K562 (cell line): ENCODE measurements around the gene LRP6. TPM values are rescaled to one million over a fixed set of nuclear protein-coding genes. Genes with fewer than 3 reads are reported as not detected.

ENCODE experiments used
- CREB5 ChIP-seq: fragments of 250-450 bp; sonication (Bioruptor Pico); IDR thresholded peaks from 2 replicates; pipeline ENCODE4 v1.5.0; 2020; ENCODE audit warnings: mild to moderate bottlenecking
- CTBP1 ChIP-seq: fragments of 450-650 bp; IDR thresholded peaks from 2 replicates; pipeline ENCODE4 v1.6.1; 2016; ENCODE audit warnings: borderline replicate concordance
- GABPB1 ChIP-seq: sonication (generic); formaldehyde crosslinking; IDR thresholded peaks from 2 replicates; pipeline ENCODE4 v1.8.0; 2022; ENCODE audit warnings: mild to moderate bottlenecking, missing genetic modification reagents
- MAZ ChIP-seq, 2 experiments: fragments of 450-650 bp in 1 of 2; sonication (generic) in 1 of 2; formaldehyde crosslinking; IDR thresholded peaks in 1 of 2; conservative IDR thresholded peaks in 1 of 2; 2 replicates each; pipeline versions ENCODE4 v1.4.0 to v1.5.0; 2020; ENCODE audit warnings: mild to moderate bottlenecking in 1 of 2, missing genetic modification reagents in 1 of 2
- MECOM ChIP-seq: fragments of 250-450 bp; sonication (Bioruptor Pico); IDR thresholded peaks from 2 replicates; pipeline ENCODE4 v1.8.0; 2022; ENCODE audit warnings: inconsistent platforms
- PML ChIP-seq: IDR thresholded peaks from 2 replicates; pipeline ENCODE4 v1.6.1; 2012; ENCODE audit warnings: low read length, inconsistent platforms
- POLR2B ChIP-seq: fragments of 450-650 bp; IDR thresholded peaks from 2 replicates; pipeline ENCODE4 v1.6.1; 2018; ENCODE audit warnings: low read depth; ENCODE audit not compliant: partially characterized antibody
- RUNX1 ChIP-seq: sonication (generic); IDR thresholded peaks from 2 replicates; pipeline ENCODE4 v1.6.1; 2016; ENCODE audit warnings: antibody characterized with exemption, low read depth
- SAFB2 ChIP-seq: fragments of 200-400 bp; formaldehyde crosslinking; IDR thresholded peaks from 2 replicates; pipeline ENCODE4 v1.6.1; 2018; ENCODE audit warnings: borderline replicate concordance, low read length, low read depth, moderate library complexity; ENCODE audit not compliant: severe bottlenecking
- TFAM ChIP-seq: fragments of 250-450 bp; sonication (Bioruptor Pico); conservative IDR thresholded peaks from 2 replicates; pipeline ENCODE4 v1.5.0; 2021; ENCODE audit warnings: mild to moderate bottlenecking, moderate library complexity
- THRAP3 ChIP-seq: fragments of 450-650 bp; IDR thresholded peaks from 2 replicates; pipeline ENCODE4 v1.6.1; 2016; ENCODE audit warnings: mild to moderate bottlenecking, inconsistent platforms, borderline replicate concordance
- ZBTB49 ChIP-seq: sonication (generic); formaldehyde crosslinking; IDR thresholded peaks from 2 replicates; pipeline ENCODE4 v1.8.0; 2022; ENCODE audit warnings: missing genetic modification reagents, mild to moderate bottlenecking, borderline replicate concordance
- ZNF140 ChIP-seq: fragments of 250-450 bp; sonication (Bioruptor Pico); IDR thresholded peaks from 2 replicates; pipeline ENCODE4 v1.8.0; 2021; ENCODE audit warnings: moderate library complexity, mild to moderate bottlenecking, inconsistent platforms
- ZNF3 ChIP-seq: fragments of 250-450 bp; sonication (Bioruptor Pico); IDR thresholded peaks from 2 replicates; pipeline ENCODE4 v1.5.0; 2021; ENCODE audit warnings: mild to moderate bottlenecking, moderate library complexity
- polyA plus RNA-seq, 8 experiments: library from polyadenylated mRNA; depleted of rRNA in 4 of 8; stranded (reverse) in 5 of 8; unstranded in 3 of 8; fragments of >200 nt; fragmentation: Nextera tagmentation in 2 of 8; fragmentation: Illumina TruSeq in 1 of 8; extraction: Ambion mirVana in 2 of 8; extraction: Trizol in 1 of 8; gene quantifications; 2 replicates each; pipeline versions ENCODE4 v1.2.1 to v1.2.3, GENCODE V29; 2011 to 2014; ENCODE audit warnings: inconsistent platforms in 1 of 8, missing spikeins in 1 of 8
- total RNA-seq, 7 experiments: library from RNA; depleted of rRNA in 6 of 7; stranded (reverse); fragments of >200 nt in 6 of 7; fragmentation: Illumina TruSeq in 2 of 7; extraction: Trizol in 2 of 7; gene quantifications; 2 replicates each; pipeline versions ENCODE4 v1.2.1 to v1.2.3, GENCODE V29; 2011 to 2021; ENCODE audit warnings: low replicate concordance in 1 of 7
- TF ChIP-seq, protein P1 (sequence below): sonication (generic); formaldehyde crosslinking; IDR thresholded peaks from 2 replicates; pipeline ENCODE4 v1.8.0; 2023; ENCODE audit warnings: mild to moderate bottlenecking, missing genetic modification reagents
- TF ChIP-seq, protein P2 (sequence below): fragments of 250-450 bp; sonication (Bioruptor Pico); IDR thresholded peaks from 2 replicates; pipeline ENCODE4 v1.5.0; 2021; ENCODE audit warnings: mild to moderate bottlenecking, borderline replicate concordance

Gene LRP6
- total and polyA plus RNA-seq, 9 of the 15 experiments (the other 6 are each of a cell fraction or from before 2014, with no cell fraction given) = 3.0 to 17.0 (median 10.8) TPM

GRCh38 chr12:12190087-12190809, 76.6 kb downstream of the LRP6 start (continued):
- TF ChIP-seq POLR2B (no peak), ZNF3 (CRISPR knock-in tag) (no peak), THRAP3 (no peak), GABPB1 (CRISPR knock-in tag) (no peak), ZNF140 (CRISPR knock-in tag) (no peak), SAFB2 (no peak), MECOM (CRISPR knock-in tag) (0 out of 2 replicates have a peak, but pooled peaks have one; percentile 14), CREB5 (CRISPR knock-in tag) (no peak), TFAM (CRISPR knock-in tag) (no peak), MAZ (CRISPR knock-in tag; conservative IDR thresholded peaks at IDR 0.05 in 1 of 2, IDR thresholded peaks at IDR 0.05 in 1 of 2) (peak in 1 of 2 experiments; percentile 39; a peak in 2 of 4 replicates), RUNX1 (no peak), ZBTB49 (no peak), PML (peak; percentile 71; the same call in 1 of the 2 replicates), CTBP1 (peak; percentile 89)
- TF ChIP-seq, protein P1, sequence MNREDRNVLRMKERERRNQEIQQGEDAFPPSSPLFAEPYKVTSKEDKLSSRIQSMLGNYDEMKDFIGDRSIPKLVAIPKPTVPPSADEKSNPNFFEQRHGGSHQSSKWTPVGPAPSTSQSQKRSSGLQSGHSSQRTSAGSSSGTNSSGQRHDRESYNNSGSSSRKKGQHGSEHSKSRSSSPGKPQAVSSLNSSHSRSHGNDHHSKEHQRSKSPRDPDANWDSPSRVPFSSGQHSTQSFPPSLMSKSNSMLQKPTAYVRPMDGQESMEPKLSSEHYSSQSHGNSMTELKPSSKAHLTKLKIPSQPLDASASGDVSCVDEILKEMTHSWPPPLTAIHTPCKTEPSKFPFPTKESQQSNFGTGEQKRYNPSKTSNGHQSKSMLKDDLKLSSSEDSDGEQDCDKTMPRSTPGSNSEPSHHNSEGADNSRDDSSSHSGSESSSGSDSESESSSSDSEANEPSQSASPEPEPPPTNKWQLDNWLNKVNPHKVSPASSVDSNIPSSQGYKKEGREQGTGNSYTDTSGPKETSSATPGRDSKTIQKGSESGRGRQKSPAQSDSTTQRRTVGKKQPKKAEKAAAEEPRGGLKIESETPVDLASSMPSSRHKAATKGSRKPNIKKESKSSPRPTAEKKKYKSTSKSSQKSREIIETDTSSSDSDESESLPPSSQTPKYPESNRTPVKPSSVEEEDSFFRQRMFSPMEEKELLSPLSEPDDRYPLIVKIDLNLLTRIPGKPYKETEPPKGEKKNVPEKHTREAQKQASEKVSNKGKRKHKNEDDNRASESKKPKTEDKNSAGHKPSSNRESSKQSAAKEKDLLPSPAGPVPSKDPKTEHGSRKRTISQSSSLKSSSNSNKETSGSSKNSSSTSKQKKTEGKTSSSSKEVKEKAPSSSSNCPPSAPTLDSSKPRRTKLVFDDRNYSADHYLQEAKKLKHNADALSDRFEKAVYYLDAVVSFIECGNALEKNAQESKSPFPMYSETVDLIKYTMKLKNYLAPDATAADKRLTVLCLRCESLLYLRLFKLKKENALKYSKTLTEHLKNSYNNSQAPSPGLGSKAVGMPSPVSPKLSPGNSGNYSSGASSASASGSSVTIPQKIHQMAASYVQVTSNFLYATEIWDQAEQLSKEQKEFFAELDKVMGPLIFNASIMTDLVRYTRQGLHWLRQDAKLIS (CRISPR knock-in tag) = no peak
- TF ChIP-seq, protein P2, sequence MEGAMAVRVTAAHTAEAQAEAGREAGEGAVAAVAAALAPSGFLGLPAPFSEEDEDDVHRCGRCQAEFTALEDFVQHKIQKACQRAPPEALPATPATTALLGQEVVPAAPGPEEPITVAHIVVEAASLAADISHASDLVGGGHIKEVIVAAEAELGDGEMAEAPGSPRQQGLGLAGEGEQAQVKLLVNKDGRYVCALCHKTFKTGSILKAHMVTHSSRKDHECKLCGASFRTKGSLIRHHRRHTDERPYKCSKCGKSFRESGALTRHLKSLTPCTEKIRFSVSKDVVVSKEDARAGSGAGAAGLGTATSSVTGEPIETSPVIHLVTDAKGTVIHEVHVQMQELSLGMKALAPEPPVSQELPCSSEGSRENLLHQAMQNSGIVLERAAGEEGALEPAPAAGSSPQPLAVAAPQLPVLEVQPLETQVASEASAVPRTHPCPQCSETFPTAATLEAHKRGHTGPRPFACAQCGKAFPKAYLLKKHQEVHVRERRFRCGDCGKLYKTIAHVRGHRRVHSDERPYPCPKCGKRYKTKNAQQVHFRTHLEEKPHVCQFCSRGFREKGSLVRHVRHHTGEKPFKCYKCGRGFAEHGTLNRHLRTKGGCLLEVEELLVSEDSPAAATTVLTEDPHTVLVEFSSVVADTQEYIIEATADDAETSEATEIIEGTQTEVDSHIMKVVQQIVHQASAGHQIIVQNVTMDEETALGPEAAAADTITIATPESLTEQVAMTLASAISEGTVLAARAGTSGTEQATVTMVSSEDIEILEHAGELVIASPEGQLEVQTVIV (CRISPR knock-in tag) = no peak
